ENCODE results near the gene CCR7.

CCR7 gene

GRCh38 chr17:40533896-40534295, 31.4 kb downstream of the CCR7 start:
- no peak for DNase-seq

DNA sequence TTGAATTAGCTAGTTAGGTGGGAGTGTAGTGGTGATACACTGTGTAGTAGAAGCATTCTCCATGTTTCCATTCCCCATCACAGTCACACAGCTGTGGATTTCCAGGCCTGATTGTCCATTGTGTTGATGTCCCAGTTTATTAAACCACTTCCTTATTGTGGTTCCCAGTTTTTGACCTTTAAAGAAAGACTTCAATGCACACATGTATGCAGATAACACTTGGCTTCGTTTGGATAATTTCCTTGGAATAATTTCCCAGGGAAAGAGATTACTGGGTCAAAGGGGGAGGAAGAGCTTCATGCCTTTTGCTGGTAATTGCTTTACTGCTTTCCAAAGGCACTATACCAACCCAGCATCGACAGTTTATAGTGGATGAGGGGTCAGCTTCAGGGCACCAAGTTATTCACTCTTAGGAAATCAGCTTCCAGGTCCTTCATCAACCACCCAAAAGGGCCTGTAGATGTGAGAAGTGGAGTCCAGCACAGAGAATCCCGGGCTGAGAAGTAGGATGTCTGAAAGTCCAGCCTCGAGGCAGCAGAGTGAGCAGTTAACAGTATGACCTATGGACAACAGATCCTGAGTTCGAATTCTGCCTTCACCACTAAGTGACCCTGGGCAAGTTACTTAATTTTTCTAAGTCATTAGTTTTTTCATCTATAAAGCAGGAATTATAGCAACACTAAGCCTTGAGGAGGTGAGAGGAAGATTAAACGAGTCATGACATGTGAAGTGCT, 32.6 kb downstream of the CCR7 start:
- DNase-seq = no peak

- no peak for DNase-seq
Observed at GRCh38 chr17:40531051-40531991, 34.0 kb downstream of the CCR7 start.

- no peak for DNase-seq
Observed at GRCh38 chr17:40530531-40530994, 34.7 kb downstream of the CCR7 start.

DNA sequence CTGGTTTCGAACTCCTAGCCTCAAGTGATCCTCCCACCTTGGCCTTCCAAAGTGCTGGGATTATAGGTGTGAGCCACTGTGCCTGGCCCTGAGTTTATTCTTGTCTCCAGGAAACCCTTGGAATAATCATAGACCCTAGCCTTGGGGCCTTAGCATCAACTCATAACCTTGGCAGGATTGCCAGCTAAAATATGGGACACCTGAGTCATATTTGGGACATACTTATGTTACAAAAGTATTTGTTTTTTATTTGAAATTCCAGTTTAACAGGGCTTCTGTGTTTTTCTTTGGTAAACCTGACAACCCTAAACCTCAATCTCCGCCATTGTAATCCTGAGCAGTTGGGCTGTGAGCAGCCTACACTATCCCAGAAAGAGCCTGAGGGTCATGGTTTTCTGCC, 35.3 kb downstream of the CCR7 start:
- no peak for DNase-seq

- no peak for DNase-seq
Observed at GRCh38 chr17:40528692-40529417, 36.4 kb downstream of the CCR7 start.

GRCh38 chr17:40526668-40527067, 38.6 kb downstream of the CCR7 start:
- no peak for DNase-seq

DNA sequence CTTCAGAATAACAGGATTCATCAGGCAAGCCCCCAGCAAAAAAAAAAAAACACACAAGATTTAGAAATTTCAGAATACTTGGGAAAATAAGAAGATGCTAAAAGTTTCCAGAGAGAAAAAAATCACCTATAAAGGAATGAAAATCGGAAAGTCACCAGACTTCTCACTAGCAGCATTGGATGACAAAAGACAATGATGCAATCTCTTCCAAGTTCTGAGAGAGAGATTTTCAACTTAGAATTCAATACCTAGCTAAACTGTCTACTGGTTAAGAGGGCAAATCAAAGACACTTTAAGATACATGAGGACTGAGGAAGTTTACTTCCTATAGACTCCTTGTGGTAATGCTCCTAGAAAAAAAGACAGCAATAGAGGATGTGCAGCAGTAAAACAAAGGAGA, 40.0 kb downstream of the CCR7 start:
- no peak for DNase-seq

DNA sequence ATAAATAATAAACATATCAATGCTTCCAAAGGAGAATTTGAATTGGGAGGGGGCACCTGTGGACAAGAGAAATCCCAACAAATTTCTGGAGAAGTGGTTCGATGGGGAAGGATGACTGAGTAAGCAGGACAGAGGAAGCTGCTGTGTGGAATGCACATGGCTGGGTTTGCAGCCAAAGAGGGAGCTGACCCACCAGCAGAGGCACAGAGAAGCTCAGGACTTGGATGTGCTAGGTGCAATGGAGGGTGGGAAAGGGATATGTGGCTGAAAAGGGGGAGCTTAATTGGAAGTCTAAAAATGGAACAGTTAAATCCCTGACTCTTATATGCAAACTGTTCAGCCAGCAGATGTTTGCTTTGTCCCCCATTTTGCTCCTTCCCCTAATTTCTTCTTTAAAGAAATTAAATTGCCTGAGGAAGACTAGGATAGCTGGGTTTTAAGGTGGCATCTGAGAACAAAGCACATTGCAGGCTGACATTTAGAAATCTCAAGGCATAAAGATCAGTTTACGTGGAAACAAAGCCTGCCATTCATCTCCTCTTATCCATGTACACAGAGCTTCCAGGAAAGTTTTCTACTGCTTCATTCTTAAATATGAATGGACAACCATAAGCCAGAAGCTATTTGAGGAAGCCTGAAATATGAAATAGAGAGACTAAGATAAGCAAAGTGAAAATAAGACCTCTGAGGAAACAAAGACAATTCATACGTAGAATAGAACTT, 40.9 kb downstream of the CCR7 start:
- DNase-seq = no peak

DNA sequence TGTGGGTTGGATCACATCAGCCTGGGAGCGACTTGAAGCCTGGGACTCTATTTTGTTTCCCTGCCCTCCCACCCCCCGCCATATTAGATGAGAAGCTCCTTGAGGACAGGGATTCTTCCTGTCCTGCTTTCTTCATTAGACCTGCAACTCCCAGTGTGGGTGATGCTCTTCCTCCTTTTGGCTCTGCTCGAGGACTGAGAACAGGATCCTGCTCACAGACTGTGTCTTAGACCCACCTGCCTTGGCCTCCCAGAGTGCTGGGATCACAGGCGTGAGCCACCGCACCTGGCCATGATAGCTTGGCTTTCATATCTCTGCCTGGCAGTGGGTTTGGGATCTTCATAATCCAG, 42.3 kb downstream of the CCR7 start:
- DNase-seq = no peak

DNA sequence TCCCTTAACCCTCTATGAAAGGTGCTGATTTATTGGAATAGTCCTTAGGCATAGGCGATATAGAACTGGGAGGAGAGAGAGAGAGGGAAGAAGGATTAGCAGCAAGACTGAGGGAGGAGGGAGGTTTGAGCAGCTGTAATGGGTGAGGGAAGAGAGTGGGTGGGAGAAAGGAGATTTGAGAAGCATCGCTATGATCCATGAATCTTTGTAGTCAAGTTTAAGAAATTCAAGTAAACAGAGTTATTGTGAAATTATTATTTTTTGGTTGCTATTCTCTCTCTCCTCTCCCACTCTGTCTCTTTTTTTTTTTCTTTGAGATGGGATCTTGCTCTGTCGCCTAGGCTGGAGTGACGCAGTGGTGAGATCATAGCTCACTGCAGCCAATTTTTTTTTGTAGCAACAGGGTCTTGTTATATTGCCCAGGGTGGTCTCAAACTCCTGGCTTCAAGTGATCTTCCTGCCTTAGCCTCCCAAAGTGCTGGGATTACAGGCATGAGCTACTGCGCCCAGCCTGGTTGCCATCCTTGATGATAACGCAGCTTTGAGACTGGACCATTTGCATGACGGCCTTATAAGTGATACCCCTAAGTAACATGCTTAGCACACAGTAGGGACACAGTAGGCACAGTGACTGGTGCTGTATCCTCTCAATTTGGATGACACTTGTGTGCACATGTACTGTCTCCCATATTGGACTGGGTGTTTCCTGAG, 42.9 kb downstream of the CCR7 start:
- DNase-seq = no peak

GRCh38 chr17:40520991-40521453, 44.2 kb downstream of the CCR7 start:
- no peak for DNase-seq

- DNase-seq = no peak
Observed at GRCh38 chr17:40519089-40519775, 46.0 kb downstream of the CCR7 start.

GRCh38 chr17:40518401-40519088, 46.7 kb downstream of the CCR7 start:
- no peak for DNase-seq

DNA sequence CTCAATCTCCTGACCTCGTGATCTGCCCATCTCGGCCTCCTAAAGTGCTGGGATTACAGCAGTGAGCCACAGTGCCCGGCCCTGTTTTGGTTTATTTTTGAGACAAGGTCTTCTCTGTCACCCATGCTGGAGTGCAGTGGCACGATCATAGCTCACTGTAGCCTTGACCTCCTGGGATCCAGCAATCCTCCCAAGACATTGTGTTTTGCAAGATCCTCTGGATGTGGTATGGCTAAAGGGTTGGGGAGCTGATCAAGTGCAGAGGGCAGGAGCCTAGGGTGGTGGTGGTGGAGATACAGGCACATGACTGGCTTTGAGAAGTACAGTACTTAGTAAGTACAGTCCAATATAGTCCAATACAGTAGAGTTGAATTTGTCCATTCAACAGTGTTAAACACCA, 47.3 kb downstream of the CCR7 start:
- no peak for DNase-seq

DNA sequence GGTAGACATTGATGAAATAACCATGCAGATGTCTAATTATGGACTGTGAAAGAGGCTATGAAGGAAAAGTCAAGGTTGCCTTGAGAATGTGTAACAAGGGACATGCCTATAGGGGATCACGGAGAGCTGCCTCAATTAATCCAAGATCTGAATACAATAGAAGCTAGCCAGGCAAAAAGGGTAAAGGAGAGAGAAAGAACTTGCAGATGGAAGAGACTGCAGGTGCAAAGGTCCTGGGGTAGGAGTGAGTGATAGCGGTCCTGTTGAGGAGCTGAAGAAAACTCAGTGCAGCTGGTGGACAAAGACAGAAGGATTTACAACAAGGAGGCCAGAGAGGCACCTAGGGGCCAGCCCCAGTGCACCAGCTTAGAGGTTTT, 48.0 kb downstream of the CCR7 start:
- DNase-seq = no peak

GRCh38 chr17:40516581-40517285, 48.5 kb downstream of the CCR7 start:
- DNase-seq = no peak

DNA sequence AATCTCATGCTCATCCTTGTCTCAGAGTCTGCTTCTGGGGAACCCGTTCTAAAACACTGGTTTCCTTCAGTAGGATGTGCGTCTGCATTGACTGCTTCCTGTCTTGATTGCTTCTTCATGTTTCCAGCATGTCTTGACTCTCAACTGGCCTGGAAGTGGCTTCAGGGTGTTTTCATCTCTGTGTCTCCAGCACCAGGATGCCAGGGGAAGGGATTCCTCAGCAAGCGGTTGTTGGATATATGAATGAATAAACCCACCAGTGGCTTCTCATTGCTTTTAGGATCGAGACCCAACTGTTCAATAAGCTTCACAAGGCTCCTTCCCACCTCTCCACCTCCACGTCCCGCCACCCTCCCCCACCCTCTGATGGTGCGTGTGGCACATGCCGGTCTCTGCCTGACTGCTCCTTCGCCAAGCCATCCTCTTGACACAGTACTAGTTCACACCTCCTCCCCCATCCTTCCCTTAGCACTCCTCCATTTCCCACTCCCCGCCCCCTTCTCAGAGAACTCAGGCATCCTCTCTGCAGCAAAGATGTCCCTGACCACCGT, 49.7 kb downstream of the CCR7 start:
- DNase-seq = no peak

- no peak for DNase-seq
Observed at GRCh38 chr17:40515011-40515410, 50.3 kb downstream of the CCR7 start.

Data from NCI-H1048 (cell line).